Hepatocyte (in vitro differentiated cells): Measurements from ENCODE around the gene FMNL2. TPM values are rescaled to one million over a fixed set of nuclear protein-coding genes. Genes with fewer than 3 reads are reported as not detected.

Source experiments
- DNase-seq: peaks from one replicate; pipeline ENCODE4 v3.0.0-alpha.2; 2016; ENCODE audit warnings: low spot score
- H2AFZ ChIP-seq: fragments of 200-600 bp; sonication (generic); 2 replicates; pipeline ENCODE4 v1.6.0; 2016; ENCODE audit warnings: antibody characterized with exemption, mild to moderate bottlenecking
- H3K27ac ChIP-seq: fragments of 200-600 bp; sonication (generic); 2 replicates; pipeline ENCODE4 v1.5.1; 2016; ENCODE audit warnings: mild to moderate bottlenecking
- H3K27me3 ChIP-seq: fragments of 200-600 bp; sonication (generic); 2 replicates; pipeline ENCODE4 v1.6.1; 2016
- H3K36me3 ChIP-seq: fragments of 200-600 bp; sonication (generic); replicated peaks from 2 replicates; pipeline ENCODE4 v1.5.1; 2016; ENCODE audit warnings: low read depth; ENCODE audit not compliant: insufficient read depth
- H3K4me1 ChIP-seq: fragments of 200-600 bp; sonication (generic); 2 replicates; pipeline ENCODE4 v1.5.1; 2016; ENCODE audit warnings: mild to moderate bottlenecking, moderate library complexity; ENCODE audit not compliant: insufficient read depth
- H3K4me2 ChIP-seq: fragments of 200-600 bp; sonication (generic); 2 replicates; pipeline ENCODE4 v1.6.0; 2016
- H3K4me3 ChIP-seq: fragments of 200-600 bp; sonication (generic); 2 replicates; pipeline ENCODE4 v1.5.1; 2016; ENCODE audit warnings: mild to moderate bottlenecking
- H3K79me2 ChIP-seq: fragments of 200-600 bp; sonication (generic); 2 replicates; pipeline ENCODE4 v1.6.0; 2017; ENCODE audit warnings: mild to moderate bottlenecking
- H3K9me2 ChIP-seq: fragments of 200-600 bp; sonication (generic); replicated peaks from 2 replicates; pipeline ENCODE4 v1.6.0; 2017; ENCODE audit warnings: mild to moderate bottlenecking; ENCODE audit not compliant: insufficient read depth
- H3K9me3 ChIP-seq: fragments of 200-600 bp; sonication (generic); 2 replicates; pipeline ENCODE4 v1.5.1; 2016; ENCODE audit warnings: low read depth, mild to moderate bottlenecking
- H4K20me1 ChIP-seq: fragments of 200-600 bp; sonication (generic); 2 replicates; pipeline ENCODE4 v1.6.0; 2016; ENCODE audit warnings: mild to moderate bottlenecking; ENCODE audit not compliant: insufficient read depth, poor library complexity, severe bottlenecking
- CTCF ChIP-seq: fragments of 200-600 bp; sonication (generic); IDR thresholded peaks from 2 replicates; pipeline ENCODE4 v1.5.1; 2016; ENCODE audit warnings: antibody characterized with exemption, mild to moderate bottlenecking; ENCODE audit not compliant: poor library complexity
- EZH2 ChIP-seq: fragments of 200-600 bp; sonication (generic); IDR thresholded peaks from 2 replicates; pipeline ENCODE4 v1.6.1; 2016; ENCODE audit warnings: antibody characterized with exemption, mild to moderate bottlenecking, borderline replicate concordance
- EZH2phosphoT487 ChIP-seq: fragments of 200-600 bp; sonication (generic); IDR thresholded peaks from one replicate; pipeline ENCODE4 v1.6.1; 2018; ENCODE audit warnings: antibody characterized with exemption, mild to moderate bottlenecking, low read depth, moderate library complexity; ENCODE audit not compliant: unreplicated experiment, severe bottlenecking
- WGBS: methylation state at CpG from one replicate; pipeline ENCODE4 v1.1.6; 2016; ENCODE audit warnings: low lambda C conversion rate; ENCODE audit errors: missing lambda C conversion rate; 5-methylcytosine and 5-hydroxymethylcytosine counted together
- polyA plus RNA-seq: library from polyadenylated mRNA; unstranded; fragments of >200 nt; fragmentation: Nextera tagmentation; extraction: Ambion mirVana; gene quantifications from 2 replicates; pipeline ENCODE4 v1.2.1, GENCODE V29; 2016
- total RNA-seq: library from RNA; depleted of rRNA; stranded (reverse); fragments of >200 nt; gene quantifications from 2 replicates; pipeline ENCODE4 v1.2.3, GENCODE V29; 2014

The FMNL2 gene
- total and polyA plus RNA-seq, 2 experiments from 2014 or later: 11.7 to 53.6 TPM

DNA sequence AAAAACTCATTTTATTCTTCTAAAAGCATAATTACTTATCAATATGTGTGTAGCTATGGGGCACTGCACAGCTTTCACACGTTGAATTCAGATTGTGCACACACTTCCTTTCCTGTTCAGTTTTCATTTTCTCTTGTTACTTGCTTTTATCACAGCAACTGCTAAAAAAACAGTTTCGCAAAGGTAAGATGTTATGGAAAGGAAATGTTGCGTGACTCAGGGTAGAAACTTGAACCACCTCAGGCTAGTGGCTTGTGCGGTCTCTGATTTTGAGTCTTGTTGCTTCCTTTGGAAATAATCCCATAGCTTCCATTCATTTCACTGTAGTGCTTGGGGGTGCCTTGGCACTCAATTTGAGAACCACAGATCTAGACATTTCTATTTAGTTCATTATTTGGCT, 171.9 kb downstream of the FMNL2 start:
- Histone ChIP-seq H3K4me3 (no peak overlapping the region), H3K27ac (no peak overlapping the region), H2AFZ (no peak overlapping the region), H3K4me2 (no peak overlapping the region), H3K9me2 (no peaks in the 10 kb centered on the region), H3K36me3 (no peaks in the 10 kb centered on the region), H4K20me1 (no peaks in the 10 kb centered on the region), H3K9me3 (no peaks in the 10 kb centered on the region), H3K4me1 (no peaks in the 10 kb centered on the region), H3K27me3 (no peaks in the 10 kb centered on the region), H3K79me2 (peaks cover 93% of the 10 kb centered on the region)
- no peak for DNase-seq
- WGBS: 92% methylated on average over 4 of the region's 4 CpGs
- TF ChIP-seq EZH2phosphoT487: no peak
- TF ChIP-seq CTCF: no peak
- no peak for TF ChIP-seq EZH2

- no peak for TF ChIP-seq CTCF
- TF ChIP-seq EZH2: no peak
- TF ChIP-seq EZH2phosphoT487: no peak
- no peak overlapping the region for H3K27ac ChIP-seq
- H4K20me1 ChIP-seq: no peaks in the 10 kb centered on the region
- no peaks in the 10 kb centered on the region for H3K9me3 ChIP-seq
- no peaks in the 10 kb centered on the region for H3K9me2 ChIP-seq
- no peak overlapping the region for H3K4me2 ChIP-seq
- peaks cover 93% of the 10 kb centered on the region for H3K79me2 ChIP-seq
- no peaks in the 10 kb centered on the region for H3K4me1 ChIP-seq
- H3K4me3 ChIP-seq: no peak overlapping the region
- WGBS: 88% methylated on average over 6 of the region's 6 CpGs
- no peak overlapping the region for H2AFZ ChIP-seq
- H3K36me3 ChIP-seq: no peaks in the 10 kb centered on the region
- DNase-seq: no peak
- no peaks in the 10 kb centered on the region for H3K27me3 ChIP-seq
These were observed 172.9 kb downstream of the FMNL2 start for GRCh38 chr2:152507907-152508306.

DNA sequence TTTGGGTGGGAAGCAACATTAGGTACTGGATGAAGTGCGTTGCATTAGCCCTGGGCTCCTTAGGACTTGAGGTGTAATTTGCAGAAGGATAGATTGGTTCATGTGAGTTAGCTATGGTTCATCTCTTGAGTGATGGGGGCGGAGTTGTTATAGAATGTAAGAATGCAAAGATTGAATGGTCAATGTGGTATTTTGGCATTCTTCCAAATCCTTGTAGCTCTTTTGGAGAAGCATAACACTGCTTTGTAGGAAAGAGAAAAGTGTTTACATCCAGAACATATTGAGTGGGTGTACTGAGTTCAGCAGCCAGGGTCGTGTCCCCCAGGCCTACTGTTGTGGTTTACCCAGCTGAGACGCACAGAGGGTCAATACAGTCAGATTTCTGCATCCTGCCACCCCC, 173.5 kb downstream of the FMNL2 start:
- no peaks in the 10 kb centered on the region for H3K9me2 ChIP-seq
- DNase-seq: no peak
- TF ChIP-seq CTCF: no peak
- no peak for TF ChIP-seq EZH2phosphoT487
- no peak for TF ChIP-seq EZH2
- no peaks in the 10 kb centered on the region for H3K27me3 ChIP-seq
- H3K9me3 ChIP-seq: no peaks in the 10 kb centered on the region
- H3K36me3 ChIP-seq: no peaks in the 10 kb centered on the region
- H2AFZ ChIP-seq: no peak overlapping the region
- H3K4me3 ChIP-seq: no peak overlapping the region
- H3K27ac ChIP-seq: no peak overlapping the region
- no peak overlapping the region for H3K4me2 ChIP-seq
- no peaks in the 10 kb centered on the region for H4K20me1 ChIP-seq
- no peaks in the 10 kb centered on the region for H3K4me1 ChIP-seq
- peaks cover 92% of the 10 kb centered on the region for H3K79me2 ChIP-seq
- 74% methylated on average over 4 of the region's 4 CpGs for WGBS
